GM21576 (cell line): ENCODE results near the gene MYO1F.
"Not testable (repeated sequence)": the region's sequence is repeated elsewhere in the genome, so short reads cannot be mapped to it uniquely, and the experiment has no call there.

Experiments used
- ATAC-seq: cut with Tn5 transposase; IDR thresholded peaks from one replicate; pipeline ENCODE4 v1.9.1; 2021; ENCODE audit warnings: mild to moderate bottlenecking, moderate library complexity; ENCODE audit not compliant: unreplicated experiment

MYO1F gene

GRCh38 chr19:8519388-8519787, 57.9 kb downstream of the MYO1F start:
- ATAC-seq = no peak

GRCh38 chr19:8518536-8518935, 58.7 kb downstream of the MYO1F start:
- ATAC-seq = no peak

- no peak for ATAC-seq
These were observed 59.4 kb downstream of the MYO1F start for GRCh38 chr19:8517551-8518442.

GRCh38 chr19:8515317-8515716, 61.9 kb downstream of the MYO1F start:
- no peak for ATAC-seq

- not testable (repeated sequence) for ATAC-seq
These were observed 62.7 kb downstream of the MYO1F start for GRCh38 chr19:8514505-8515009.

GRCh38 chr19:8513687-8514504, 63.3 kb downstream of the MYO1F start, which contains the start of gene ZNF414:
Gene ZNF414 (minus strand): TSS chr19:8514167. CDS start chr19:8514046, 121 bp downstream.
- ATAC-seq = peak; percentile 85

GRCh38 chr19:8513036-8513686, 64.1 kb downstream of the MYO1F start:
- no peak for ATAC-seq

GRCh38 chr19:8512115-8512967, 64.9 kb downstream of the MYO1F start:
- ATAC-seq = no peak

- no peak for ATAC-seq
These were observed 65.6 kb downstream of the MYO1F start for GRCh38 chr19:8511573-8512101.

- no peak for ATAC-seq
These were observed 66.6 kb downstream of the MYO1F start for GRCh38 chr19:8510589-8511115.

- no peak for ATAC-seq
These were observed 70.8 kb downstream of the MYO1F start for GRCh38 chr19:8506402-8506957.

GRCh38 chr19:8505680-8506401, 71.4 kb downstream of the MYO1F start:
- ATAC-seq = no peak

GRCh38 chr19:8504919-8505318, 72.3 kb downstream of the MYO1F start:
- ATAC-seq = no peak

- ATAC-seq = no peak
These were observed 73.1 kb downstream of the MYO1F start for GRCh38 chr19:8504171-8504570.

- no peak for ATAC-seq
These were observed 73.7 kb downstream of the MYO1F start for GRCh38 chr19:8503510-8503909.

- no peak for ATAC-seq
These were observed 75.3 kb downstream of the MYO1F start for GRCh38 chr19:8501981-8502380.

GRCh38 chr19:8501516-8501915, 75.7 kb downstream of the MYO1F start:
- no peak for ATAC-seq

- ATAC-seq = no peak
These were observed 77.1 kb downstream of the MYO1F start for GRCh38 chr19:8500158-8500557.
